WTC11 (cell line): Measurements from ENCODE around the gene HSH2D. TPM values are rescaled to one million over a fixed set of nuclear protein-coding genes. Genes with fewer than 3 reads are reported as not detected.
A peak's percentile ranks its signal among the peaks of the same experiment; 100 is the strongest.

Experiments used
- ATAC-seq: fragments of 200-7000 bp; cut with Tn5 transposase; 2 replicates; pipeline ENCODE4 v1.10.0; 2021; ENCODE audit warnings: mild to moderate bottlenecking, moderate library complexity
- CTCF ChIA-PET: fragments of 300-600 bp; sonication (Branson Sonifier 250); formaldehyde crosslinking; loops from one replicate; lab custom pipeline; 2021; ENCODE audit warnings: antibody characterized with exemption; lab: Charles Lee
- POLR2A ChIA-PET: fragments of 350-600 bp; sonication (Branson Sonifier 250); formaldehyde crosslinking; loops from one replicate; lab custom pipeline; 2021; ENCODE audit warnings: antibody characterized with exemption; lab: Charles Lee
- DNase-seq: peaks from one replicate; pipeline ENCODE4 v3.0.0; 2021; ENCODE audit warnings: low spot score
- H3K27ac Mint-ChIP-seq: 2 replicates; pipeline ENCODE4 v1.8.0; 2021; ENCODE audit warnings: mixed read lengths
- H3K27me3 Mint-ChIP-seq: 2 replicates; pipeline ENCODE4 v1.8.0; 2021; ENCODE audit warnings: low read depth, mild to moderate bottlenecking, moderate library complexity, mixed read lengths
- H3K36me3 Mint-ChIP-seq: 2 replicates; pipeline ENCODE4 v1.8.0; 2021; ENCODE audit warnings: mixed read lengths
- H3K4me1 Mint-ChIP-seq: 2 replicates; pipeline ENCODE4 v1.8.0; 2022; ENCODE audit warnings: mixed read lengths
- H3K4me3 Mint-ChIP-seq: 2 replicates; pipeline ENCODE4 v1.8.0; 2021; ENCODE audit warnings: mild to moderate bottlenecking, moderate library complexity, mixed read lengths
- H3K9me3 Mint-ChIP-seq: 2 replicates; pipeline ENCODE4 v1.8.0; 2021; ENCODE audit warnings: mixed read lengths
- E2F1 ChIP-seq: sonication (generic); formaldehyde crosslinking; IDR thresholded peaks from 2 replicates; pipeline ENCODE4 v1.8.0; 2022; ENCODE audit warnings: mild to moderate bottlenecking, missing genetic modification reagents
- GRHL2 ChIP-seq: fragments of 250-450 bp; sonication (Bioruptor Pico); IDR thresholded peaks from 2 replicates; pipeline ENCODE4 v1.8.0; 2022; ENCODE audit warnings: mild to moderate bottlenecking, moderate library complexity; ENCODE audit not compliant: insufficient replicate concordance, severe bottlenecking
- KAT7 ChIP-seq: sonication (generic); formaldehyde crosslinking; IDR thresholded peaks from 2 replicates; pipeline ENCODE4 v1.8.1; 2023; ENCODE audit warnings: missing genetic modification reagents, mild to moderate bottlenecking, borderline replicate concordance
- MAX ChIP-seq: sonication (generic); formaldehyde crosslinking; IDR thresholded peaks from 2 replicates; pipeline ENCODE4 v1.8.0; 2022; ENCODE audit warnings: mild to moderate bottlenecking, missing genetic modification reagents
- NR2C2 ChIP-seq: sonication (generic); formaldehyde crosslinking; IDR thresholded peaks from 2 replicates; pipeline ENCODE4 v1.8.0; 2022; ENCODE audit warnings: mild to moderate bottlenecking, missing genetic modification reagents
- RORB ChIP-seq: fragments of 250-450 bp; sonication (Bioruptor Pico); IDR thresholded peaks from 2 replicates; pipeline ENCODE4 v1.9.0; 2021; ENCODE audit warnings: mild to moderate bottlenecking
- SOX15 ChIP-seq: fragments of 250-450 bp; sonication (Bioruptor Pico); IDR thresholded peaks from 2 replicates; pipeline ENCODE4 v1.9.0; 2021; ENCODE audit warnings: mild to moderate bottlenecking
- TP53 ChIP-seq: sonication (generic); formaldehyde crosslinking; IDR thresholded peaks from 2 replicates; pipeline ENCODE4 v1.8.1; 2023; ENCODE audit warnings: mild to moderate bottlenecking, missing genetic modification reagents
- ZBTB21 ChIP-seq: sonication (generic); formaldehyde crosslinking; IDR thresholded peaks from 2 replicates; pipeline ENCODE4 v1.8.1; 2023; ENCODE audit warnings: mild to moderate bottlenecking, missing genetic modification reagents, borderline replicate concordance
- ZMAT4 ChIP-seq: fragments of 250-450 bp; sonication (Bioruptor Pico); IDR thresholded peaks from 2 replicates; pipeline ENCODE4 v1.9.0; 2021; ENCODE audit warnings: mild to moderate bottlenecking
- ZNF219 ChIP-seq: sonication (generic); formaldehyde crosslinking; IDR thresholded peaks from 2 replicates; pipeline ENCODE4 v1.8.0; 2023; ENCODE audit warnings: missing genetic modification reagents, mild to moderate bottlenecking, borderline replicate concordance
- ZSCAN18 ChIP-seq: fragments of 250-450 bp; sonication (Bioruptor Pico); IDR thresholded peaks from 2 replicates; pipeline ENCODE4 v2.1.2; 2022; ENCODE audit warnings: mild to moderate bottlenecking, moderate library complexity
- total RNA-seq: library from RNA; stranded (reverse); gene quantifications from 3 replicates; pipeline ENCODE4 v1.2.3, GENCODE V29; 2021
- TF ChIP-seq, protein P1 (sequence below): sonication (generic); formaldehyde crosslinking; IDR thresholded peaks from 2 replicates; pipeline ENCODE4 v1.8.1; 2022; ENCODE audit warnings: missing genetic modification reagents, borderline replicate concordance
- TF ChIP-seq, protein P2 (sequence below): sonication (generic); formaldehyde crosslinking; IDR thresholded peaks from 2 replicates; pipeline ENCODE4 v1.8.1; 2023; ENCODE audit warnings: mild to moderate bottlenecking, moderate library complexity, missing genetic modification reagents
- TF ChIP-seq, protein P3 (sequence below): fragments of 200-600 bp; IDR thresholded peaks from 2 replicates; pipeline ENCODE4 v1.8.0; 2022; ENCODE audit warnings: antibody characterized with exemption

The HSH2D gene
- total RNA-seq, 1 experiment from 2014 or later = 1.6 TPM

GRCh38 chr19:16104722-16105121 lies 38.8 kb upstream of the HSH2D start:
- POLR2A ChIA-PET = interaction anchor here (0.7 kb wide), 1 partner anchor 543 kb away, joined by 3 read pairs; no protein-coding TSS in a partner anchor
- TF ChIP-seq KAT7 (CRISPR knock-in tag) (no peak), NR2C2 (CRISPR knock-in tag) (no peak), MAX (CRISPR knock-in tag) (no peak), GRHL2 (CRISPR knock-in tag) (no peak), ZNF219 (CRISPR knock-in tag) (no peak), E2F1 (CRISPR knock-in tag) (no peak), ZSCAN18 (CRISPR knock-in tag) (no peak)
- TF ChIP-seq, protein P1, sequence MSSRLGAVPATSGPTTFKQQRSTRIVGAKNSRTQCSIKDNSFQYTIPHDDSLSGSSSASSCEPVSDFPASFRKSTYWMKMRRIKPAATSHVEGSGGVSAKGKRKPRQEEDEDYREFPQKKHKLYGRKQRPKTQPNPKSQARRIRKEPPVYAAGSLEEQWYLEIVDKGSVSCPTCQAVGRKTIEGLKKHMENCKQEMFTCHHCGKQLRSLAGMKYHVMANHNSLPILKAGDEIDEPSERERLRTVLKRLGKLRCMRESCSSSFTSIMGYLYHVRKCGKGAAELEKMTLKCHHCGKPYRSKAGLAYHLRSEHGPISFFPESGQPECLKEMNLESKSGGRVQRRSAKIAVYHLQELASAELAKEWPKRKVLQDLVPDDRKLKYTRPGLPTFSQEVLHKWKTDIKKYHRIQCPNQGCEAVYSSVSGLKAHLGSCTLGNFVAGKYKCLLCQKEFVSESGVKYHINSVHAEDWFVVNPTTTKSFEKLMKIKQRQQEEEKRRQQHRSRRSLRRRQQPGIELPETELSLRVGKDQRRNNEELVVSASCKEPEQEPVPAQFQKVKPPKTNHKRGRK (CRISPR knock-in tag) = no peak
- TF ChIP-seq, all 79 proteins: peak for 0
- Mint-ChIP-seq H3K36me3 (peaks cover 29% of the 10 kb centered on the region), H3K27me3 (no peaks in the 10 kb centered on the region), H3K9me3 (no peaks in the 10 kb centered on the region), H3K4me3 (no peak overlapping the region), H3K4me1 (peaks cover 8% of the 10 kb centered on the region), H3K27ac (peak overlapping the region; percentile 52; the same call in 1 of the 2 replicates)
- DNase-seq = no peak
- no peak for ATAC-seq
- CTCF ChIA-PET = no interaction called here

- ChIA-PET POLR2A (no interaction called here), CTCF (interaction anchor here (0.6 to 1.6 kb wide), 3 partner anchors 11 to 476 kb away, joined by 3 to 4 read pairs (median 3); no protein-coding TSS in a partner anchor)
- ATAC-seq (no peak), DNase-seq (no peak)
- TF ChIP-seq ZMAT4 (CRISPR knock-in tag) (no peak), ZBTB21 (CRISPR knock-in tag) (no peak), ZNF219 (CRISPR knock-in tag) (no peak), E2F1 (CRISPR knock-in tag) (no peak), TP53 (CRISPR knock-in tag) (no peak), RORB (no peak), SOX15 (CRISPR knock-in tag) (no peak)
- TF ChIP-seq, protein P2, sequence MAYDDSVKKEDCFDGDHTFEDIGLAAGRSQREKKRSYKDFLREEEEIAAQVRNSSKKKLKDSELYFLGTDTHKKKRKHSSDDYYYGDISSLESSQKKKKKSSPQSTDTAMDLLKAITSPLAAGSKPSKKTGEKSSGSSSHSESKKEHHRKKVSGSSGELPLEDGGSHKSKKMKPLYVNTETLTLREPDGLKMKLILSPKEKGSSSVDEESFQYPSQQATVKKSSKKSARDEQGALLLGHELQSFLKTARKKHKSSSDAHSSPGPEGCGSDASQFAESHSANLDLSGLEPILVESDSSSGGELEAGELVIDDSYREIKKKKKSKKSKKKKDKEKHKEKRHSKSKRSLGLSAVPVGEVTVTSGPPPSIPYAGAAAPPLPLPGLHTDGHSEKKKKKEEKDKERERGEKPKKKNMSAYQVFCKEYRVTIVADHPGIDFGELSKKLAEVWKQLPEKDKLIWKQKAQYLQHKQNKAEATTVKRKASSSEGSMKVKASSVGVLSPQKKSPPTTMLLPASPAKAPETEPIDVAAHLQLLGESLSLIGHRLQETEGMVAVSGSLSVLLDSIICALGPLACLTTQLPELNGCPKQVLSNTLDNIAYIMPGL (CRISPR knock-in tag) = no peak
- TF ChIP-seq, protein P3, sequence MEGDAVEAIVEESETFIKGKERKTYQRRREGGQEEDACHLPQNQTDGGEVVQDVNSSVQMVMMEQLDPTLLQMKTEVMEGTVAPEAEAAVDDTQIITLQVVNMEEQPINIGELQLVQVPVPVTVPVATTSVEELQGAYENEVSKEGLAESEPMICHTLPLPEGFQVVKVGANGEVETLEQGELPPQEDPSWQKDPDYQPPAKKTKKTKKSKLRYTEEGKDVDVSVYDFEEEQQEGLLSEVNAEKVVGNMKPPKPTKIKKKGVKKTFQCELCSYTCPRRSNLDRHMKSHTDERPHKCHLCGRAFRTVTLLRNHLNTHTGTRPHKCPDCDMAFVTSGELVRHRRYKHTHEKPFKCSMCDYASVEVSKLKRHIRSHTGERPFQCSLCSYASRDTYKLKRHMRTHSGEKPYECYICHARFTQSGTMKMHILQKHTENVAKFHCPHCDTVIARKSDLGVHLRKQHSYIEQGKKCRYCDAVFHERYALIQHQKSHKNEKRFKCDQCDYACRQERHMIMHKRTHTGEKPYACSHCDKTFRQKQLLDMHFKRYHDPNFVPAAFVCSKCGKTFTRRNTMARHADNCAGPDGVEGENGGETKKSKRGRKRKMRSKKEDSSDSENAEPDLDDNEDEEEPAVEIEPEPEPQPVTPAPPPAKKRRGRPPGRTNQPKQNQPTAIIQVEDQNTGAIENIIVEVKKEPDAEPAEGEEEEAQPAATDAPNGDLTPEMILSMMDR = no peak
- Mint-ChIP-seq H3K9me3 (no peaks in the 10 kb centered on the region), H3K36me3 (peaks cover 20% of the 10 kb centered on the region), H3K27ac (no peak overlapping the region), H3K4me1 (peaks cover 9% of the 10 kb centered on the region), H3K4me3 (no peak overlapping the region), H3K27me3 (peaks cover 2% of the 10 kb centered on the region; the same call in 1 of the 2 replicates)
Observed at GRCh38 chr19:16106121-16106520, 37.4 kb upstream of the HSH2D start.
